Psoas muscle (tissue), 8 donors: Measurements from ENCODE around the gene ADAM8. TPM values are rescaled to one million over a fixed set of nuclear protein-coding genes. Genes with fewer than 3 reads are reported as not detected.

Experiments used
- ATAC-seq, 4 donors: fragments of 200-7000 bp; cut with Tn5 transposase; one replicate each; pipeline ENCODE4 v1.9.1; 2020; ENCODE audit warnings: moderate library complexity in 3 of 4, mild to moderate bottlenecking in 2 of 4
- DNase-seq, 2 donors: peaks; one replicate each; pipeline ENCODE4 v3.0.0-alpha.2; 2020
- H3K27ac ChIP-seq: fragments of 200-600 bp; one replicate; pipeline ENCODE4 v1.8.0; 2022
- H3K27me3 ChIP-seq, 3 donors: fragments of 200-600 bp in 1 of 3; one replicate each; pipeline versions ENCODE4 v1.6.1 to v1.8.0; 2013 to 2022; ENCODE audit warnings: low read length in 2 of 3, mild to moderate bottlenecking in 2 of 3, moderate library complexity in 1 of 3; ENCODE audit not compliant: insufficient read depth in 3 of 3
- H3K36me3 ChIP-seq, 2 donors: fragments of 200-600 bp in 1 of 2; one replicate each; pipeline versions ENCODE4 v1.6.1 to v1.8.0; 2013 to 2022; ENCODE audit warnings: low read depth in 1 of 2, mild to moderate bottlenecking in 1 of 2, moderate library complexity in 1 of 2; ENCODE audit not compliant: insufficient read depth in 1 of 2
- H3K4me1 ChIP-seq: fragments of 200-600 bp; one replicate; pipeline ENCODE4 v1.8.0; 2022
- H3K4me3 ChIP-seq: fragments of 200-600 bp; one replicate; pipeline ENCODE4 v1.8.0; 2022; ENCODE audit warnings: mild to moderate bottlenecking
- H3K9me3 ChIP-seq: fragments of 200-600 bp; one replicate; pipeline ENCODE4 v1.8.0; 2022
- CTCF ChIP-seq: fragments of 200-600 bp; IDR thresholded peaks from one replicate; pipeline ENCODE4 v1.8.0; 2022; ENCODE audit warnings: antibody characterized with exemption
- WGBS, 3 donors: extraction: QIAGEN DNeasy Blood & Tissue Kit; methylation state at CpG; one replicate each; pipeline versions ENCODE4 v1.1.6 to v1.1.7; 2013; 5-methylcytosine and 5-hydroxymethylcytosine counted together
- intact Hi-C, 2 donors: fragments of 100-400 bp; cut with DNase I; formaldehyde crosslinking; loops; one replicate each; pipeline versions ENCODE4 v1.11.0 to v1.14.2; 2022
- polyA plus RNA-seq, 3 donors: library from polyadenylated mRNA; stranded (reverse); fragments of 200-250 nt; gene quantifications; one replicate each; pipeline ENCODE4 v1.2.3, GENCODE V29; 2013
- total RNA-seq, 4 donors: library from RNA; stranded (reverse); fragmentation: NEBNext Ultra II Directional in 2 of 4; extraction: Animal tissue kit (Norgen Biotek cat#: 25700) in 2 of 4; gene quantifications; one replicate each; pipeline versions ENCODE4 v1.2.1 to v1.2.4, GENCODE V29; 2021 to 2023
- donor health status: healthy with polysubstance abuse.
- donor health status: DM: no; HTN: no; CAD: no; lungs with moderate emphysema.
- donor health status: Bipolar disorder and iron deficiency.
- donor health status: healthy.
- donor health status: DM: yes; HTN: yes; CAD: no.
- donor health status: DM: no; HTN: no; CAD: no.
- donor health status: DM: no; HTN: no; CAD: no.
- donor health status: DM: yes; HTN: yes; CAD: no.

ADAM8 gene
- total and polyA plus RNA-seq, 7 donors = 0.21 to 2.8 (median 2.2) TPM

GRCh38 chr10:133279326-133280226 lies 2.9 kb upstream of the ADAM8 start:
- Histone ChIP-seq H3K4me3 (no peak overlapping the region), H3K36me3 (peaks cover 4 to 62% of the 10 kb centered on the region in 2 donors), H3K27me3 (peaks cover 0 to 27% (median 7%) of the 10 kb centered on the region in 3 donors), H3K4me1 (no peaks in the 10 kb centered on the region), H3K27ac (no peak overlapping the region), H3K9me3 (no peaks in the 10 kb centered on the region)
- no peak for TF ChIP-seq CTCF
- ATAC-seq = no peak
- DNase-seq = no peak
- 85 to 88% (median 86%) methylated on average over 23 to 24 of the region's 24 CpGs for WGBS, 3 donors
- intact Hi-C loops = no loop called here

- H3K27ac ChIP-seq = no peak overlapping the region
- H3K4me3 ChIP-seq = no peak overlapping the region
- H3K9me3 ChIP-seq = no peaks in the 10 kb centered on the region
- TF ChIP-seq CTCF = no peak
- WGBS, 3 donors = 76 to 81% (median 80%) methylated on average over 19 of the region's 19 CpGs
- H3K36me3 ChIP-seq = peaks cover 4 to 53% of the 10 kb centered on the region in 2 donors
- H3K4me1 ChIP-seq = no peaks in the 10 kb centered on the region
- H3K27me3 ChIP-seq = peaks cover 0 to 29% (median 7%) of the 10 kb centered on the region in 3 donors
- DNase-seq = peak in 1 of 2 donors; percentile 74
- peak in 3 of 4 donors; percentile 13 to 18 (median 13) for ATAC-seq
- intact Hi-C loops = no loop called here
These were observed 2.1 kb upstream of the ADAM8 start for GRCh38 chr10:133278577-133279265.

GRCh38 chr10:133277993-133278576 lies 1.4 kb upstream of the ADAM8 start:
- Histone ChIP-seq H3K4me3 (no peak overlapping the region), H3K27me3 (peaks cover 0 to 29% (median 7%) of the 10 kb centered on the region in 3 donors), H3K36me3 (peaks cover 4 to 47% of the 10 kb centered on the region in 2 donors), H3K27ac (no peak overlapping the region), H3K4me1 (no peaks in the 10 kb centered on the region), H3K9me3 (no peaks in the 10 kb centered on the region)
- WGBS, 3 donors = 75 to 85% (median 84%) methylated on average over 12 of the region's 12 CpGs
- TF ChIP-seq CTCF = no peak
- intact Hi-C loops = no loop called here
- ATAC-seq = peak in 1 of 4 donors; percentile 5
- peak in 1 of 2 donors; percentile 54 for DNase-seq

- Histone ChIP-seq H3K4me3 (no peak overlapping the region), H3K36me3 (peaks cover 4 to 41% of the 10 kb centered on the region in 2 donors), H3K27ac (no peak overlapping the region), H3K27me3 (peaks cover 0 to 29% (median 7%) of the 10 kb centered on the region in 3 donors), H3K9me3 (no peaks in the 10 kb centered on the region), H3K4me1 (no peaks in the 10 kb centered on the region)
- WGBS, 3 donors = 52 to 61% (median 55%) methylated on average over 25 of the region's 25 CpGs
- DNase-seq (no peak), ATAC-seq (peak in 2 of 4 donors; percentile 21 to 35)
- intact Hi-C loops = no loop called here
- TF ChIP-seq CTCF = no peak
These were observed 767 bp upstream of the ADAM8 start for GRCh38 chr10:133277277-133277992.
